SHP77 treated with DMSO at 0.1 percent for 48 hours (cell line): ENCODE results near the gene NPPB.

Source experiments
- DNase-seq: peaks from one replicate; lab custom pipeline; 2025; lab: John Stamatoyannopoulos, UW

The NPPB gene

GRCh38 chr1:11857164-11857851 is 1.4 kb downstream of the NPPB start:
- DNase-seq, result no peak

- DNase-seq, result no peak
Measured at GRCh38 chr1:11856698-11857097, 2.0 kb downstream of the NPPB start.

DNA sequence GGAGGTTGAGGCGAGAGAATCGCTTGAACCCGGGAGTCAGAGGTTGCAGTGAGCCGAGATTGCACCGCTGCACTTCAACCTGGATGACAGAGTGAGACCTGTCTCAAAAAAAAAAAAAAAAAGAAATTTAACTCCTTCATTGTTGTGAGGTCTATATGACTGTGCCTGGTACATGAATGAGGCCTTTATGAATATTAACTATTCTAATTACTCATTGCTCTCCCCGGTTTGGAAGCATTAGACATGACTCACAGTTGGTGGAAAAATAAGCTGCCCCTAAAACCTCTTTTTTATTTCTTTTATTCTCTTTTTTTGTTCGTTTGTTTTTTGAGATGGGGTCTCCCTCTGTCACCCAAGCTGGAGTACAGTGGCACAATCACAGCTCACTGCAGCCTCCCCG is 3.3 kb downstream of the NPPB start:
- DNase-seq, result no peak

DNA sequence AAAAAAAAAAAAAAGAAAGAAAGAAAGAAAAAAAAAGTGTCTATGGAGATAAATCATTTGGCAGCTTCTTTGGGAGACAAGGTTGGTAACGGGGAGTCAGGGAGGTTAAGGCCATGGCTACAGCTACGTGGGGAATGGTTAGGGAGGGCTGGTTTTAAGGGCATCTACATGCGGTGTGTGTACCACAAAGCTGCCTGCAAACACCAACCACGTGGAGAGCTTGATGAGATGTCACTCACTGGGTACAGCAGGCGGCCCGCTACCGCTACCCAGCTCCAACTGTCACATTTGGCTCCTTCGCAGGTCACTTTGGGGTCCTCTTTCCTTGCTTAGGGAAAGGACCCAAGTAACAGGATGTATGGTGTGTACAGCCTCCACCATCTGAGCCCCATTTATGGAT is 4.2 kb downstream of the NPPB start:
- no peak for DNase-seq

DNA sequence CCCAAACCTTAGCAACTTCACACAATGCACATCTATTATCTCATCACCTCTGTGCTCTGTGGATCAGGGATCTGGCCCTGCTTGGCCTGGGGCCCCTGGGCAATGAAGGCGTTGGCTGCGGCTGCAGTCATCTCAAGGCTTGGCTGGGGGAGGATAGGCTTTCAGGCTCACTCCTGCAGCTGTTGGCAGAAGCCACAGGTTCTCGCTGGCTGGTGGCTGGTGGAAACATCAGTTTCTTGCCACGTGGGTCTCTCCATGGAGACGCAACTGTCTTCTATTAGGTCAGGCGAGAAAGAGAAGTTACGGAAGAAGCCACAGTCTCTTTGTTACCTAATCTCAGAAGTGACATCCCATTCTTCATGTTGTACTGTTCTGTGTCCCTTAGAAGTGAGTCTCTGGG is 7.6 kb downstream of the NPPB start:
- no peak for DNase-seq

DNA sequence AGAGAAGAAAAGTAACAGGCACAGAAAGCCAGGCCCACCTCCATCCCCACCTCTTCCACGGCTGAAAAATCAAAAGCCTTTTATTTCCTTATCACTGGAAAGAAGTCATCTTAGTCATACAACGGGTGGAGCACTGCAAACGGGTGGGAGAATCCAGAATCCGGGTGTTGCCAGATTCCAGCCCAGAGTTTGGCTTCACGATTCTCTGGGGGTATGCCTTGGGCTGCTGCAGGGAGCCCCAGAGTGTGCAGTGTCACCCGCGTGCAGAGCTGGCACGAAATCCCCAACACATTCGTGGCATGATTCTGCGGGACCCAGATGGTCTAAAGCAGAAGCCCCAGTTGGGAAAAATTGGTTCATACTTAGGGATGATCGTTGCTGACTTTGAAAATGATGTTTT is 8.6 kb downstream of the NPPB start:
- no peak for DNase-seq

DNA sequence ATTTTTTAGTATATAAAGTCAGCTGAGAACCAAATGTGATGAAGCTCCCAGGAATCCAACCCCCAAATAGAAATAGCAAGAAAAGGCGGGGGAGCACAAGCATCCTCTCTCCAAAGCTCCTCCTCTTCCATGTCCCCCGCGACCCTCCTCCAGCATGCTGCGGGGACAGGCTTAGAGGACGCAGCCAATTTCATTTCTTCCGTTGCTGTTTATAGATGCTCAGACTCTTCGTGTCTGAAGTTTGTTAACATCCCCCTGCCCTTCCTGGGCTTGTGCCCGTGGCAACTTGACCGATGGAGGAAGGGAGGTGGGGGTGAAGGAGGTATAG is 10.4 kb downstream of the NPPB start:
- peak; percentile 41 for DNase-seq

DNA sequence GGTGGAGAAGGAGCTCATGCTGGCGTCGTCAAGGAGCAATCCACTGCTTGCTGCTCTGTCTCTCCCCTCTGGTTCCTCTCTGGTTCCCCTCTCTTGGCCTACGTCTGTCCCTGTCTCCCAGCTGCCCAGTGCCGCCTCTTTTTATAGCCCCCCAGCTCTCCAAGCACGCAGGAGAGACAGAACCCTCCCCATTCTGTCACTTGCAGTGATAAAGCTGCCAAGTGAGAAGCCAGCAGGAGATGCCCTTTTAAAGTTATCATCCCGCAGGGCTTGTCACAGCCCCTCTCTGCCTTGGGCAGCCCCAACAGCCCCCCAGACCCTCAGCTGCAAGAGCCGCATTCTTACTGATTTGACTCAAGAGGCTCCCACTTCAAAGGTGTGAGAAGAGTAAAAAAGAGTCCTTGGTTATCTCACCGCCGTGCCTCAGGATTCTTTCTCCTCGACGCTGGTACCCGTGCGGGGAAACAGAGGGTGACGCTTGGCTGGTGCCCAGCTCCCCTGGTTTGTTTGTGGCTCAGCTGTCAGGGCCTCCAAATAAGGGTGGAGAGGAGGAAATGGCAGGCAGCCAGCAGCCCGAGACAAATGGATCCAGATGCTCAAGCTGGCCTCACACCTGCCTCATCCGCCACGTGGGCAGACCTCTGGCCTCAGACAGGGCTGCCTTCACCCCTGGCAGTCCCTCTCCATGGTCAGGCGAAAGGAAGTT is 10.9 kb downstream of the NPPB start, which contains the start of gene NPPA:
NPPA (minus strand) TSS at position 117 of the 706 bp plus-strand sequence; CDS start at position 18, 99 bp downstream.
- DNase-seq, result peak; percentile 79

- DNase-seq, result no peak
Measured at GRCh38 chr1:11845641-11846335, 13.0 kb downstream of the NPPB start.

- no peak for DNase-seq
Measured at GRCh38 chr1:11842154-11843041, 16.3 kb downstream of the NPPB start.

GRCh38 chr1:11841245-11842153 is 17.2 kb downstream of the NPPB start:
- no peak for DNase-seq

- no peak for DNase-seq
Measured at GRCh38 chr1:11839727-11840705, 18.7 kb downstream of the NPPB start.

DNA sequence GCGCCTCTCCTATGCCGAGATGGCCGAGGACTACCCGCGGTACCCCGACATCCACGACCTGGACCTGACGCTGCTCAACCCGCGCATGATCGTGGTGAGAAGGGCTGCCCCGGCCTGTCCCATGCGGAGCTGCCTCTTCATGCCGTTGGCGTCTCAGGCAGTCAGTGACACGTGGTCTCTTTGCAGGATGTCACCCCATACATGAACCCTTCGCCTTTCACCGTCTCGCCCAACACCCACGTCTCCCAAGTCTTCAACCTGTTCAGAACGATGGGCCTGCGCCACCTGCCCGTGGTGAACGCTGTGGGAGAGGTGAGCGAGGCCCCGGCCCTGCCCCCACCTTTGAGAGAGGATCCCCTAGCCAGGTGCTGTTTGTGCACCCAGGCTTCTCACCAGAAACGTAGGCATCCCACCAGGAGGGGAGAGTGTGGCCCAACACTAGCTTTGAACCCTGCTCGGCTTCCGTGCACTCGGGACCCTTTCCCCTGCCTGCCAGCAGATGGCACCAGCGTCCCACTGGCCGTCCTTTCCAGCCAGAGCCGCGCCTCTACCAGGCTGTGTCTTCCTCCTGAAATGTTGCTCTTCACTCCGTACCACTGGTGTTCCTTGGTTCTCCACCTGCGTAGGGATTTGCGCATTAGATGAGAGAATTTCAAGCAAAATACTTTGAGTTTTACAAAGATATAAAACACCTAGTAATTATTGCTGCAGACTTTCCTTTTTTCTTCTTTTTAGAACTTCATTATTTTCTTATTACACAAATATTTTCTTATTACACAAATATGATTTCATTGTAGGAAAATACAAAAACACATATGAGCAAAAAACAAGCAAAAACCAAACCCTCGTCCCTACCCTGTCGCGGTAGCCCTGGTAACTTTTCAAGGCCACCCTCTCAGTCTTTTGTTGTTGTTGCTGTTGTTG is 20.1 kb downstream of the NPPB start:
- peak; percentile 17 for DNase-seq

DNA sequence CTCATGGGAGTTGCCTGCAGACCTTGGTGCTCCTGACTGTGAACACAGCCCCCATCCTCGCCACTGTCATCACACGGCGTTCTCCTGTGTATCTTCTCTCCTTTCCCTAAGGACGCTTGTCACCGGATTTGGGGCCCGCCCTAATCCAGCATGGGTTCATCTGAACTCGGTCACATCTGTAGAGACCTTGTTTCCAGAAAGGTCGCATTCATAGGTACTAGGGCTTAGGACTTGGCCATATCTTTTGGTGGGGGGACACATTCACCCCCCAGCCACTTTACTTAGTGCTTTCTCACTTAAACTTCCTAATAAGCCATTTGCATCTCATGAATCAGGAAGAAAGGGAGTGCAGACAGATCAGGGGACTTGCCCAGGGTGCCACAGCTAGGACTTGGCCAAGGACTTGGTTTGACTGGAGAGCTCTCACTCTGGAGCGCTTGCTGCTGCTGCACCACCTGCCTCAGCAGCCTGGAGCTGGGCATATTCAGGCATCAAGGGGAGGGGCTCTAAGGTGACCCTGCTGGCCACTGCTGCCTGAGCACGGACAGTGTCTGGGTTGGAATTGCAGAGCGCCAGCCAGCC is 20.9 kb downstream of the NPPB start:
- DNase-seq, result no peak

DNA sequence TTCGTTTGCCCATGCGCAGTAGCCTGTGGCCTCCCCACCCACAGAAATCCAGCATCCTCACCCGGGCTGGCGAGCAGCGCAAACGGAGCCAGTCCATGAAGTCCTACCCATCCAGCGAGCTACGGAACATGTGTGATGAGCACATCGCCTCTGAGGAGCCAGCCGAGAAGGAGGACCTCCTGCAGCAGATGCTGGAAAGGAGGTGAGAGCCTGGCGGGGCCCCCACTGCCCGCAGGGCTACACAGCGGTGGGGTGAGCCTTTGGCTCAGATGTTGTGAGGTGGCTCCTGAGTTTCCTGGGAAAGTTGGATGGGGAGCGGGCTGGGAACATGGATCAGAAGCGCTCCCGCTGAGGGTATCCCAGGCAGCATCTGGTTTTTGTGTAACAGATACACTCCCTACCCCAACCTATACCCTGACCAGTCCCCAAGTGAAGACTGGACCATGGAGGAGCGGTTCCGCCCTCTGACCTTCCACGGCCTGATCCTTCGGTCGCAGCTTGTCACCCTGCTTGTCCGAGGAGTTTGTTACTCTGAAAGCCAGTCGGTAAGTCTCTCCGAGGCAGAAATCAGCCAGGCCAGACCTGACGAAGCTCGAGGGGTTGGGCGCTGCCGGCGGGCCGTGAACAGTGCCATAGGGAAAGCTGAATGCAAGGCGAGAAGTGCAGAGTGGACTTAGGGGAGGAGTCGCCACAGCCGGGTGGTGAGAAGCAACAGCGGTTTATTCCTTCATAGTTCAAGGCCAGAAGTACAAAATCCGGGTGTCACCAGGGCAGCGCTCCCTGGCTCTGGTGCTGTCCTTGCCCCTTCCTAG is 21.6 kb downstream of the NPPB start:
- DNase-seq, result no peak

DNA sequence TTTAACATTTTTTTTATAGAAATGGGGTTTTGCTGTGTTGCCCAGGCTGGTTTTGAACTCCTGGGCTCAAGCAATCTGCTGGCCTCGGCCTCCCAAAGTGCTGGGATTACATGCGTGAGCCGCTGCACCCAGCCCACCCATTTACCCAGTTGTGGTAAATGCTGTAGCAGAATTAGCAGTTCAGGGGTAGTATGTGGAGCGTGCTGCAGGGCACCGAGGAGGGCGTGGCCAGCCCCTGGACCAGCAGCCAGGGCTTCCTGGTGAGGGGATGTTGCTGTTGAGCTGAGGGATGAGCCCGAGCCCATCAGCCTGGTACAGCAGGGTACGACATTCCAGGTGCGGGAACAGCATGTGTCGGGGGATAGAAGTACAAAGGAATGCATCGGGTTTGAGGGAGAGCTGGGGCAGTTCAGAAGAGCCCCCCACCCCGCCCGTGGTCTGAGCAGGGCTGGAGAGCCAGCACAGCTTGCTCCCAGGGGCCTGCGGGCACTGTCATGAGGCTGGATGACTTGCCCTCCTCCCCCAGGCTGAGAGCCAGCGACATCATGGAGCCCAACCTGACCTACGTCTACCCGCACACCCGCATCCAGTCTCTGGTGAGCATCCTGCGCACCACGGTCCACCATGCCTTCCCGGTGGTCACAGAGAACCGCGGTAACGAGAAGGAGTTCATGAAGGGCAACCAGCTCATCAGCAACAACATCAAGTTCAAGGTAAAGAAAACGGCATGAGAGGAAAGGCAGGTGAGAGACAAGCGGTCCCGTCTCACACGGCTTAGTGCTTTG is 23.1 kb downstream of the NPPB start:
- DNase-seq, result no peak

DNA sequence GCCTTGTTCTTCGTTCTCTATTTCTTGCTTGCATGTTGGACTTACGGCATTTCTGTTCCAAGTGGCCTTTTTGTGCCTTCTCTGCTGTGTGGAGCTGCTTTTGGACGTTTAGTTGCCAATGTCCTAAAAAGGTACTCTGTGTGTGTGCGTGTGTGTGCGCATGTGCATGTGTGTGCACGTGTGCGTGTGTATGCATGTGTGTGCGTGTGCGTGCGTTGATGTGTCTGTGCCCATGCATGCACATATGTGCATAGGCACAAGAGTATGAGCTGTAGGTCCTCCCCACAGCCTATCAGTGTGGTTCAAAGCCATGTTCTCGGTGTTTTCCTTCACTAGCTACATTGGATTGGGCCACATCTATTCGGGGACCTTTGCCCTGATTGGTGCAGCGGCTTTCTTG is 24.8 kb downstream of the NPPB start:
- no peak for DNase-seq
